ENCODE data around the gene SEMA3C.

The SEMA3C gene

GRCh38 chr7:80884511-80885195 is 34.2 kb downstream of the SEMA3C start:
- DNase-seq, result no peak

DNA sequence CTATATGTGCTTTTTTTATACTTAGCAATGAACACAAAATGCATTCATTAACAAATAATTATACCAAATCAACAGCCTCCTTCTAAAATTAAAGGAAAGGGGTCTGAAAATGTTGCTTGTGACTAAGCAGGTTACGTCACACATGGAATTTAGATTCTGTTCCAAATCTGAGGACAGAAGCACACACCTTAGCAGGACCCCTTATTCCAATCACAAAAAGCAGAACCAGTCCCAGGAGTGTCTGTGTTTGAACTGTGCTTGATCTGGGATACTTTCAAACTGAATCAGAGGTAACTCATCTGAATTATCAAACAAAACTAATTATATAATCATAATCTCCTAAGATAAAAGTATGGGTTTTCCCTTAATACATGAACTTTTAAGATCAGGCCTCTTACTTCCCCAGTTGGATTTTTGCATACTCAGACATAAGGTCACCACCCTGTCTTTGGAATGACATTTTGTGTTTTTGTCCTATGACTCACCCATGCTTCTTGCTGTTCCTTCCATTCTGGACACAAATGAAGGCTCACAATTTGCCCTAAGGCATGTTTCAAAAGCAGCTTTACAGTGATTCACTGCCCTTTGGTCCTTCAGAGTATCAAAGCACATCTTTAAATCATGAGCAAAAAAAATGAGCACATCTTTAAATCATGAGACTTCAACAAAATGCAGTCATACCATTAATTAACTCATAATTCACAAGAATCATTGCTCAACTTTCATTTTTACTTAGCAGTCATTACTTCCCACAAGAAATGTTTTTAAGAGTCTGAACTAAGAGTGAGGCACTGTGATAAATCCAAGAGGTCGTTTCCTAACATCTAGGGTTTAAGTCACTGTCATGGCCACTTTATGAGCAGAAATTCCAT is 35.5 kb downstream of the SEMA3C start:
- no peak for DNase-seq

- no peak for DNase-seq
Observed at GRCh38 chr7:80882213-80882801, 36.5 kb downstream of the SEMA3C start.

DNA sequence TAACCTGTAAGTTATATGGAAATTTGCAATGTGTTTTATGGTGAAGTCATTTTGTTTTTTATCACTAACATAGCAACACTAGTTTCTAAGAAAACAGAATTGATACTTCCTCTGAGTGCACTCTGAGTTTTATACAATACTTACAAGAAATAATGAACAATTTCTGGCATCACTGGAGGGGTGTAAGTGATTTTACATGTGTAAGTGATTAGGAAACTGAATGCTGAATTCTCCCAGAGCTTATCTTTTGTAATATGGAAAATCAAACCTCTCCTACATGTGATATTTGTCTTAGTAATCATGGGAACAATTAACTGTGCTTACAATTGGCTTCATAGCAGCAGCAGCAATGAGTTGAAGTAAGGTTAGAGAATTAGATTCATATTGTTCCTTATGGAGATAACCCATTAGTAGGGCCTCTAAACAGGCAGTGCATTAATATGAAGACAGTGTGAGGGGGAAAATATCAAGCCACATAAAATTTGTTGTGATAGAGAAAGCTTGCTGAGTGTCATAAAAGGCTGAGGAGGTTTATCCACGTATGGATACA is 37.4 kb downstream of the SEMA3C start:
- DNase-seq, result no peak

- DNase-seq, result no peak
Observed at GRCh38 chr7:80879849-80880248, 39.0 kb downstream of the SEMA3C start.

- DNase-seq, result no peak
Observed at GRCh38 chr7:80876894-80877414, 41.9 kb downstream of the SEMA3C start.

DNA sequence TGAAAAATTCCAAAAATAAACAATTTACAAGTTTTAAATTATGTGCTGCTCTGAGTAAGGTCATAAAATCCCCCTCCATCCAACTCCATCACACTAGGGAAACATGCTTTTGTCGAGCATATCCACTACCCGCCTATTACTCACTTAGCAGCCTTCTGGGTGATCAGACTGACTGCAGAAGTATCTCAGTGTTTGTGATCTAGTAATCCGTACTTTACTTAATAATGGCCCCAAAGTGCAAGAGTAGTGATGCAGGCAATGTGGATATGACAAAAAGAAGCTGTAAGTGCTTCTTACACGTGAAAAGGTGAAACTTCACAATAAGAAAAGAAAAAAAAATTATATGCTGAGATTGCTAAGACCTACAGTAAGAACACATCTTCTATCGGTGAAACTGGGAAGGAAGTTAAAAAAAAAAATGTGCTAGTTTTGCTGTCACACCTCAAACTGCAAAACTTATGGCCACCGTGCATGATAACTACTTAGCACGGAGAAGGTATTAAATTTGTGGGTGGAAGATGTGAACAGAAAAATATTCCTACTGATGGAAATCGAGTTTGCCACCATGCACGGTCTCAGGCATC is 43.2 kb downstream of the SEMA3C start:
- no peak for DNase-seq

DNA sequence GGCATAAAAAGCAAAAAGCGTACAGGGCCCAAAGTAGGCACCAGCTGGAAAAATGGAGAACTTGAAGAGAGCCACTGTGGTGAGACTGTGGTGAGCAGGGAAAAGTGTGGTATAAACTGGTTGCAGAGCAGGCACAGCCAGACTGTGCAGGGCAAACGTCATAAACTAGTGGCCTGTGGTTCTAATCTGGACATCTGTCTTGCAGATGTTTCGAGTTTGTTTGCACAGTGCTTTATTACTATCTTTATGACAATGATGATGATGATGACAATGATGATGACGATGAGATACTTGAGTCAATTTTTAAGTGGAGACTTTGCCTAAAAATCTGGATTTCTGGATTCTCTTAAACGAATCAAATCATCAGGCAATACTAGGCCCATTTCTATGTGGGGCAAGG is 45.7 kb downstream of the SEMA3C start:
- DNase-seq, result no peak

GRCh38 chr7:80871228-80871627 is 47.6 kb downstream of the SEMA3C start:
- DNase-seq, result no peak

- DNase-seq, result no peak
Observed at GRCh38 chr7:80870813-80871212, 48.0 kb downstream of the SEMA3C start.

DNA sequence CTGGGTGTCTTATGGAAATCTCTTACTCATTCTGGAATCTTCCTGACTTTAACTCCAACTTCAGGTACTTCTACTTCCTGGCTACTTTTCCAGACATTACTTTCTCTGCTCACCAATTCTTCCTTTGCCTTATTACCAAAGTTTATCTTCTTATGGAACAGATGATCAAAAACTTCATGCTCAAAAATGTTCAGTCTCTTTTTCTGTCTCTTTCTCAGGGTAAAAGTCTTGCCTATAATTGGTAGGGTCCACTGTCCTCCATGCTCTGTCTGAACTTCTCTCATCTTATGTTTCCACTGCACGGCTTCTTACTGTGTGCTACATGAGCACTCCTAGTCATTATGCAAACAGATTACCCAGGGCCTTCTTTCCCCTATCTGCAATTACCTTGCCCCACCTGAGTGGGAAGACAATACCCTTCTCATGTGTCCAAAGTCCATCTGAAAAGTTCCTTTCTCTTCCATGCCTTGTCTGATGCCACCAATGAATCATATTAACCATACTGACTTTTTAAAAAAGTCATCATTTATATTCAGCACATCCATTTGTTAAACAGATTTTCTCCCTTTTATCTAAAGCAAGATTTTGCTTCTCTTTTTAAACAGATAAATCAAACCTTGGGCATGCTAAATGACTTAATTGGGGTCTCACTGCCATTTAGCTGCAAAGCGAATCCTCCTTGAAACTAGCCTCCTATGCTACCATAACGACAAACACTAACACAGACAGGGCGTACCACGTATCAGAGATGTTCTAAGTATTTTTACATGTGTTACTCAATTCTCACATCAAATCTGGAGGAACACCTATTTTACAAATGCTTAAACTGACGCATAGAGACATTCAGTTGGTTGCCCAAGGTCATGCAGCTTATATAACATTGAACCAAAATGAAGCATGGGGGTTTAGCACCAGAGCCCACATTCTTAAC is 48.8 kb downstream of the SEMA3C start:
- DNase-seq, result no peak

GRCh38 chr7:80869106-80869784 is 49.6 kb downstream of the SEMA3C start:
- no peak for DNase-seq

GRCh38 chr7:80868566-80868965 is 50.3 kb downstream of the SEMA3C start:
- DNase-seq, result no peak

DNA sequence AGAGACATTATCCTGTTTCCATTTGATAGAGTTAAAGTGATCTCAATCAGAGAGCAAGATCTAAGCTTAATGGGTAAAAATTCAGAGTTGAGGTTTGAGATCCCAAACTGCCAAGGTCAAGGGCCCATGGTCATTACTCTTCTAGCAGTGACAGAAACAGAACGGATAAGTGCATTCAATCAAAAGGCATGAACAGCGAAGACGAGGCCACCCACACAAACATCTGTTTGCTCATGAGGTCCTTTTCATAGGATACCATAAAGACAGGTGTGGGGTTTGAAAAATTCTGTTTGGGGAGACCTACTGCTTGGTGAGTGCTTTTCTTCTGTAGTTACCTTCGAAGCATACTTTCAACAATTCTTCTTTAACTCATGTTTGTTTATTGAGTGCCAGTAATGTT is 58.3 kb downstream of the SEMA3C start:
- DNase-seq, result no peak

DNA sequence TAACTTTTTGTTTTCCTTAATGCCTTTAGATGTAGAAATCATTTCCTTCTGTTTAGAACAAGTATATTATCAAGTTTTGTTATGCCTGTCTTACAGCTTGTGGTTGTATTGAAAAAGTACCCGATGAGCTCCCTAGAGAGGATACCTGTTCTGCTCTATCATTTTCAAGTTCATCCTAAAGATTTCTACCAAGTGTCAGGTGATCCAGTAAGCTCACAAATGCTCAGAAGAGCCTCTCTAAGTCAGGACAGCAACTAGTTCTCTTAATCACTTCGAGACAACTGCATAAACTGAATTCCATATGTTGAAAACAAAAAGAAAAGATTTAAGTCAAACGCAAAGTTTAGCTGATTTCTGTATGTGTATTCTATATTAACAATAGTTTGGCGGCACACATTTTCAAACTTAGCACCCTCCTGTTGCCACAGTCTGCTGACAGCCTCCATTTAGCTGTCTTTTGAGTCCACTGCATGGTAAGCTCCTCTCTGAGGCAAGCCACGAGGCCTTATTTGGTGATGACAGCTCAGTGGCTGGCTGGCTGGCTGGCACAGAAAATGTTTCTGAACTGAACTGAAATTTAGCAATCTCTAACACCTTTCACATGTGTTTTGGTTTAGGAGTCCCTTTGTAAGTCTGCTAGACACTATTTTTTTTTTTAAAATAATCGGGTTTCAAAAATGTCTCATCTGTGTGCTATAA is 59.4 kb downstream of the SEMA3C start:
- DNase-seq, result no peak

- DNase-seq, result no peak
Observed at GRCh38 chr7:80858141-80858903, 60.5 kb downstream of the SEMA3C start.

DNA sequence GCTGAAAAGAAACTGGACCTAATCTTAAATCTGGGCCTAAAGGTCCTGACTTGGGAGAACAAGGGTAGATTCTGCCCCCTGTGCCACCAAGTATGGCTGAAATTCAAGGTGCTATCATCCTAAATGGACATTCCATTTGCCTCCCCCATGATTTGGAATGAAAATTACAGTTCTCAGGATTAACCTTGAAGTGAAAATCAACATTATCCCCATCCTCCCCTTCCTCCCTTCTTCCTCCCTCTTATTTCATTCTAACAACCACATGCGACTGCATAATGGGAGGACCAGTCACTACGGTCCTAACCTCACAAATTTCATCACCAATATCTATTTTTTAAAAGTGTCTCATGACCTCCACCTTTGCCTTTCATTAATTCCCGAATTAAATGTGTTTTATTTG is 62.1 kb downstream of the SEMA3C start:
- DNase-seq, result no peak

- no peak for DNase-seq
Observed at GRCh38 chr7:80851896-80852476, 66.9 kb downstream of the SEMA3C start.

DNA sequence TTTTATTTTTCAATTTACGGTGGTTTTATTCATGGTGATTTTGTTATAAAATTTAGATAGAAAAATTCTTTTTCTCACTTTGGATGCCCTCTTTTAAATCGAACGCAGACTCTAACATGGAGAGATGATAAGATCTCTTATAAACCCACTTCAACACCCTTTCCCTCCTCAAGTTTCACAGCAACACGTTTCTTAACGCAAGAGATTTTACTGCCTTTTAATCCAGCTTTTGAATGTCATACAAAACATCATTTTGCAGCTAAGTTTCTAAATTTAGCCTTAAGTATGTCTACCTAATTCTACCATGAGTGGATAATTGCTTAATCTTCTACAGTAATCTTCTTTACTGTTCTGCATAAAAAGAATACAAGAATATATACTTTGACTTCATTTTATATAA is 70.0 kb downstream of the SEMA3C start:
- no peak for DNase-seq
